NCI-H2107 treated with DMSO at 0.1 percent for 48 hours (cell line): Measurements from ENCODE around the gene AP2M1.
A peak's percentile ranks its signal among the peaks of the same experiment; 100 is the strongest.

Experiments used
- DNase-seq: peaks from one replicate; lab custom pipeline; 2025; ENCODE audit not compliant: unreplicated experiment; lab: John Stamatoyannopoulos, UW

The AP2M1 gene

DNA sequence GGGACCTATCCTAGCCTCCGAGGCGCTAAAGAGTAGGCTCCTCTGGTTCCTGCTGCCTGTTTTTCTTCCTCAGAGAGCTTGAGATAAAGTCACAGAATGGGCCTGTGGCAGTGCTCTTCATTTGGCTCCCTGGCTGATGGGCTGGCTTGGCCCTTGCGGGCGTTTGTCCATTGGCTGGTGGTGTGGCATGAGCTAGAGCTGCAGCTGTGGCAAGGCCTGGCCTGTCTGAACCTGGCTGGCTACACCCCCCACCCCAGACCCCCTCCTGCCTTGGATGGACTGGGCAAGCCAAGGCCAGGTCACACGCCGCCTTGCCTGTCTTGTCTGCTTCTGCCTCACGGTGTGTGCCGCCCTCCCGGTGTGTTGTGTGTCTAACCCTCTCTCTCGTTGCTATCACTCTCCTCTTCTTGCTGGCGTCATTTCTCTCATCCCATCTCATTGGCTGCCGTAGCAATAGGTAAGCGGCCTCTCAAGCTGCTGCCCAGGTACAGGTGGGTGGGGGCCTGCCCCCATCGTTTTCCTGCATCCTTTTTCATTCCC lies 3.2 kb downstream of the AP2M1 start:
- no peak for DNase-seq

DNA sequence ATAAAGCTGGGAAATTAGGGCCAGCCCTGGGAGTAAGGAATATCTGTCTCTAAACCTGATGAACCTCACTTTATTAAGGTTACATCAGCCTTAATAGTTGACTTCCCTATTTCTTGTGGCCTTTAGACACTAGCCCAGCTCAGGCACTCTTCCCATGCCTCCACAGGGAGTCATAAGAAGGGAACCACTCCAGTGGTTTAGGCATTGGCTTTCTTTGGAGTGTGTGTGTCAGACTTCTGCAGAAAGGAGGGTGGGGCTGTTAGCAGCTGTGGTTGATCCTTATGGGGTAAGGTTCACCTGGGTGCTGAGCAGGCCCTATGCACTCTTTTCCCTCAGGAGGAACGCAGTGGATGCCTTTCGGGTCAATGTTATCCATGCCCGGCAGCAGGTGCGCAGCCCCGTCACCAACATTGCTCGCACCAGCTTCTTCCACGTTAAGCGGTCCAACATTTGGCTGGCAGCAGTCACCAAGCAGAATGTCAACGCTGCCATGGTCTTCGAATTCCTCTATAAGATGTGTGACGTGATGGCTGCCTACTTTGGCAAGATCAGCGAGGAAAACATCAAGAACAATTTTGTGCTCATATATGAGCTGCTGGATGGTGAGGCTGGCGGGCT lies 4.0 kb downstream of the AP2M1 start:
- DNase-seq: no peak

DNA sequence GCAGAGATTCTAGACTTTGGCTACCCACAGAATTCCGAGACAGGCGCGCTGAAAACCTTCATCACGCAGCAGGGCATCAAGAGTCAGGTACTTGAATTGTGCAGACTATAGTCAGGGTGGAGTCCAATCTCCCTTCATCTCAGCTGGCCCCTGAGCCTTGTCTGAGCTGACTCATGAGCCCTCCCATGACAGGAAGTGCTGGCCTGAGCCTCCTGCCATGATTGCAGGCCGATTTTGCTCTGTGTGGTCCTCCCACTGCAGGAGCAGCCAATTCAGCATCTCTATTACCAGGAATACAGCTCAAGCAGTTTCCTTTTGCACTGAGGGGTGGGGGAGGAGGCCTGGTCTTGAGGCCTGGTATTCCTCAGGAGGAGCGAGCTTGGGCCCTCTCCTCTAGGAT lies 5.5 kb downstream of the AP2M1 start:
- DNase-seq: no peak

DNA sequence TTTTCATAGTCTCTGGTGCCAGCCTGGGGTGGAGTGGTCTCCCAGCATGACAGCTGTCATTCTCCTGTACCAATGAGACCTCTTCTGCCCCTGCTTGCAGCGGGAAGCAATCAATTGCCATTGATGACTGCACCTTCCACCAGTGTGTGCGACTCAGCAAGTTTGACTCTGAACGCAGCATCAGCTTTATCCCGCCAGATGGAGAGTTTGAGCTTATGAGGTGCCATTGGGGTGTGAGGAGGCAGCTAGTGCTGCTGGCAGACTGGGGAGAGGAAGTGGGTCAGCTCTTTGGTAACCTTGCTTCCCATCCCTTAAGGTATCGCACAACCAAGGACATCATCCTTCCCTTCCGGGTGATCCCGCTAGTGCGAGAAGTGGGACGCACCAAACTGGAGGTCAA lies 6.9 kb downstream of the AP2M1 start:
- DNase-seq: no peak

DNA sequence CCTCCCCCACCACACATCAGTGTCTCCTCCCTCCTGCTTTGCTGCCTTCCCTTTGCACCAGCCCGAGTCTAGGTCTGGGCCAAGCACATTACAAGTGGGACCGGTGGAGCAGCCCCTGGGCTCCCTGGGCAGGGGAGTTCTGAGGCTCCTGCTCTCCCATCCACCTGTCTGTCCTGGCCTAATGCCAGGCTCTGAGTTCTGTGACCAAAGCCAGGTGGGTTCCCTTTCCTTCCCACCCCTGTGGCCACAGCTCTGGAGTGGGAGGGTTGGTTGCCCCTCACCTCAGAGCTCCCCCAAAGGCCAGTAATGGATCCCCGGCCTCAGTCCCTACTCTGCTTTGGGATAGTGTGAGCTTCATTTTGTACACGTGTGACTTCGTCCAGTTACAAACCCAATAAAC lies 9.0 kb downstream of the AP2M1 start:
- DNase-seq: no peak

DNA sequence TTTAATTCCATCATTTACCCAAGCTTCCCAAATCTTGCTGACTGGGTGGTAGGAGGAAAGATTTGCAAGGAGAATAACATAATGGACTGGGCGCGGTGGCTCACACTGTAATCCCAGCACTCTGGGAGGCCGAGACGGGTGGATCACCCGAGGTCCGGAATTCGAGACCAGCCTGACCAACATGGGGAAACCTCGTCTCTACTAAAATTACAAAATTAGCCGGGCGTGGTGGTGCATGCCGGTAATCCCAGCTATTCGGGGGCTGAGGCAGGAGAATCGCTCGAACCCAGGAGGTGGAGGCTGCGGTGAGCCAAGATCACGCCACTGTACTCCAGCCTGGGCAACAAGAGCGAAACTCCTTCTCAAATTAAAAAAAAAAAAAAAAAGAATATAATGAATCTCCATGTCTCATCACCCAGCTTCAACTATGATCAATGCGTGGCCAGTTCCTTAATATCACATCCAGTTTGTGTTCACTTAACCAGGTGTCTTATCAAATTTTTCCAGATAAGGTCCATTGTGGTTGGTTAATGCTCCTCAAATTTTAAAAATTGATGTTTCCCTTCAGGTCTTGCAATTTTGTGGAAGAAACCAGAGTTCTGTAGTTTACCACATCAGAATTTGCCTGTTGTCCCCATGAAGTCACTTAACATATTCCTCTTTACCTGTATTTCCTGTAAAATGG lies 10.0 kb downstream of the AP2M1 start:
- no peak for DNase-seq

DNA sequence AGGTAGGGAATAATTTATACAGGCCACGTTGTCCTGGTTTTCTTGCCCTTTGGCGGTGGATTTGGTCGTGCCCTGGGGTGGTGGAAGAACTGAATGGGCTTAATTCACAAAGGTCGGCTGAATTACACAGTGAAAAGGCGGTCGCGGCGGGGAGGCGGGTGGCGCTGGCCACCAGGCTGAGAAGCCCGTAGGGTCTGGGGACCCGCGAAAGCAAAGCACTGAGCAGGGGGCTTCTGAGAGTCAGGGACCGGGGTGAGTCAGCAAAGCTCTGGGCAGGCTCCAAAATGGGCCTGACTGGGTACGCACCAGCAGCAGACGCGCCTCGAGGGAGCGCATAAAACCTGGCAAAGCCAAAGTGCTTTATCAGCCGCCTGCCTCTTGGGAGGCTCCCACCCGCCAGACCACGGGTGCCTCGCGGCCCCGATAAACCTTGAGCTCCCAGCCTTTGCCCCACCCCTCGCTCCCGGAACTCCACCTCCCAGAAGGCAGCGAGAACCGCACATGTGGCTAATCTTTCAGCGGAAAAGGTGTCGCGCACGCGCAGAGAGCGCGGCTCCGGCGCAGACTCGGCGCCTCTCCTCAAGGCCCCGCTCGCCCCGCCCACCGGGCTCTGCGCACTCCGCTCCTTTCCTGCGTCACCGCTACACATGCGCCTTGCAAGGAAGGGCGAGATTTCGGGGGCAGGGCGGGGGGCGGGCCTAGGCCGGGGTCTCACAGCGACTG lies 11.0 kb downstream of the AP2M1 start:
- peak; percentile 99 for DNase-seq

DNA sequence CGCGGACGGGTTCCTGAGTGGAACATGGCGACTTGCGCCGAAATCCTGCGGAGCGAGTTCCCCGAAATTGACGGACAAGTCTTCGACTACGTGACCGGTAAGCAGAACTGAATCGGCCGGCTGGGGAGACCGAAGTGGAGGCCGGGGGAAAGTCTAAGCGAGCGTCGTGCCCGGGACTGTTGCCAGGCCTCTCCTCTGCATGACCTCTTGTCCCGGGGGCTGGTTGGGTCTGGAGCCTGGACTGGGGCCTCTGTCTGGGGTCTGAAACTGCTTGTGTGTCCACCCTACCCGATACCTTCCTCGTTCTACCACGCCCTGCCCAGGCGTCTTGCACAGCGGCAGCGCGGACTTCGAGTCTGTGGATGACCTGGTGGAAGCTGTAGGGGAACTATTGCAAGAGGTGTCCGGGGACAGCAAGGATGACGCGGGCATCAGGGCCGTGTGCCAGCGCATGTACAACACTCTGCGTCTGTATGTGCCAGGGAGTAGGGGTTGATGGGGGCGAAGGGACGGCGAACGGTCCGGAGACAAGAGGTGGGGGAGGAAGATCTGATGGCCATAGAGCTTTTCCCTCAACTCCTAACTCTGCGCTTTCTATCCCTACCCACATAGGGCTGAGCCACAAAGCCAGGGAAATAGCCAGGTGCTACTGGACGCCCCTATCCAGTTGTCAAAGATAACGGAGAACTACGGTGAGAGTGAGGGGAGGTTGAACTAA lies 11.7 kb downstream of the AP2M1 start, which contains the start of gene ABCF3:
Gene ABCF3, plus strand, starts transcription at position 16 of the 718 bp plus-strand sequence. Its CDS starts 9 bp downstream, at position 25.
- DNase-seq: no peak

DNA sequence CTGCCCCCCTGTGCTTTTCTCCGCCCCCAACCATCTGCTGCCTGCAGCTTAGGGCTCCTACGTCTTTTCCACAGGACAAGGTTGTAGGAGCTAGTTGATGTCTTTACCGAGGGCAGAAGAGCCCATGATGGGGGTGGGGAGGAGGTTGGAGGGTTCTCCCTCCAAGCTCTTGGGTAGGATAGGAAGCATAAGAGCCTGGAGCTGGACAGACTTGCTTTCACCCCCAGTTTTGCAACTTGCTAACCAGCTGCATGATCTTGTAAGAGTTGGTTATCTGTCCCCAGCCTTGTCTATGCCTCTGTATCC lies 12.2 kb downstream of the AP2M1 start:
- no peak for DNase-seq

DNA sequence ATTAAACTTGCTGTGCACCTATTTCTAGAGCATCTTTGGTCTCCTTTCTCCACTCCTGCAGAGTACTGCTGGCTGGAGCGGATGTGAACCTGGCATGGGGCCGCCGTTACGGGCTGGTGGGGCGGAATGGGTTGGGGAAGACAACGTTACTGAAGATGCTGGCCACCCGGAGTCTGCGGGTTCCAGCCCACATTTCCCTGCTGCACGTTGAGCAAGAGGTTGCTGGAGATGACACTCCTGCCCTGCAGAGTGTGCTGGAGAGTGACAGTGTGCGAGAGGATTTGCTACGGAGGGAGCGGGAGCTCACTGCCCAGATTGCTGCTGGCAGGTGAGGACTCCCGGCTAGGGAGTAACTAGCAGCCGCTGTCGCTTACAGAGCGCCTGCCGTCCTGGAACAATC lies 13.4 kb downstream of the AP2M1 start:
- no peak for DNase-seq

DNA sequence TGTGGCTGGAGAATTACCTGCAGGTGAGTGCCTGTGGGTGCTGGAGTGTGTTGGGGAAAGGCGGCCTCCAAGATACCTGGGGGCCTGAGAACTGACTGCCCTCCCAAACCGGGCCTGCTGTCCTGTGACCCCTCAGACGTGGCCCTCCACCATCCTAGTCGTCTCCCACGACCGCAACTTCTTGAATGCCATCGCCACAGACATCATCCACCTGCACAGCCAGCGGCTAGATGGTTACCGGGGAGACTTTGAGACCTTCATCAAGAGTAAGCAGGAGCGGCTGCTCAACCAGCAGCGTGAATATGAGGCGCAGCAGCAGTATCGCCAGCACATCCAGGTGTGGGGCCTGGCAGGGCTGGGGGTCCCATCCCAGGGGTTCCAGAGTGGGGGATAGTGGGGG lies 14.8 kb downstream of the AP2M1 start:
- DNase-seq: no peak

DNA sequence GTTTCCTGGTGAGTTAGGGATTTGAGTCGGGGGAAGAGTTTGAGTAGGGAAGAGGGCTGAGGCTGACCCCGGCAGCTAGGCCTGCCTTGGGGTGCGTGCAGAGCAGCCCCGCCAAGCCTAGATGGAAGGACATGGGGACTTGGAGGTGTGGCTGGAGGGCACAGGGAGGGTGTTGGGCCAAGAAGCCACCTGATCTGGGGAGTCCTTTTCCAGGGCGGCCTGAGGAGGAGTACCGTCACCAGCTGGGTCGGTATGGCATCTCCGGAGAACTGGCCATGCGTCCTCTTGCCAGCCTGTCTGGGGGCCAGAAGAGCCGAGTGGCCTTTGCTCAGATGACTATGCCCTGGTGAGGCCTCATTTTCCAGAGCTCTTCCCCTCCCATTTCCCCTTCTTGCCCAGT lies 18.2 kb downstream of the AP2M1 start:
- DNase-seq: no peak

DNA sequence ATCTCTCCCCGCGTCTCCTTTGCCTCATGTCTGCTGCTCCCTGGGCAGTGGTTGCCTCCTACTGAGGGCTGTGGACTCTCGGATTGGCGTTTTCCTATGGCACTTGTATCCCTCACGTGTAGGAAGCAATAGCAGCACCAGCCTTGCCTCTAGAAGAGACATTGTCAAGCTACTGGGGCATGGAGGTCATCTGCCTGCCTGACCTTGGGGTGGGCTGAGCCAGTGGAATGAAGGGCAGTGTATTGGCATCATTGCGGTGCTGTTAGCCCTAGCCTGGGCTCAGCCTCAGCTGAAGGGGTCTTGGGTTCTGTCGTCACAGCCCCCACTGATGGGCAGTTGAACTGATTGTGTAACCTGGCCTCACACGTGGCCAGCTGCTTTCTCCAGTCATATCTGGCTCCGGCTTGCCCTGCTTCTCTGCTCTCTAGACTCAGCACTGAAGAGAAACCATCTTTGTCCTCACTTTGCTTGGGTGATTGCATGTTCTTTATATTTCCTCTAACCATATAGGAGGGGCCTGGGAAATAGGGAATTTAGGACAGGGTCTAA lies 19.4 kb downstream of the AP2M1 start:
- no peak for DNase-seq

DNA sequence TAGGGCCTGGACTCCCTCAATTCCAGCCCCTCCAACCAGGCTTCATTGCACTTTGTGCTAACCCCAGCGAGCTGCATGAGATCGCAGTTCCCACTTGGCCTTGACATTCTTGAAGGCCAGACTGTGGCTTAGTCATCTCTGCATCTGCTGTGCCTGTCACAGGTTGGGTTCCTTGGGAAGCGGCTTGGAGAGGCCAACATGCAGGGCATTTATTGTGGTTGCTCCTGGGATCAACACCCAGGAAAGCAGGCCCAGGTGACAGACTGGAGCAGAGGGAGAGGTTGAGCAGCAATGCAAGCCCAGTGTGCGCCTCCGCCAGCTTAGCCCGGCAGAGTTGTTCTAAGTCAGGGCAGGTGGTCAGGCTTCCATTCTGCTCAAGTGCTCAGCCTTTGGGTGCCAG lies 21.9 kb downstream of the AP2M1 start:
- no peak for DNase-seq

DNA sequence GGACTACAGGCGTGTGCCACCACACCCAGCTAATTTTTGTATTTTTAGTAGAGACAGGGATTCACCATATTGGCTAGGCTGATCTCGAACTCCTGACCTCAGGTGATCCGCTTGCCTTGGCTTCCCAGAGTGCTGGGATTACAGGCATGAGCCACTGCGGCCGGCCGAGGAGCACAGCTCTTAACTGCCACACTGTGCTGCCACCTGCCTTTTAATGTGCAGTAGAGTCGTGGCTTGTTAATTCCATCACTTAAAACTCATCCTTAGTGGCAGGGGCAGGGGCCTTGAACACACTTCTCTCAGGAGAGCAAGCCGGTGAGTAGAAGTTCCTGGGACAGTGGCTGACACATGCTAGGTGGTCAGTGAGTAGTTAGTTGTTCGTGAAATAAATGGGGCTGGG lies 23.9 kb downstream of the AP2M1 start:
- DNase-seq: no peak

DNA sequence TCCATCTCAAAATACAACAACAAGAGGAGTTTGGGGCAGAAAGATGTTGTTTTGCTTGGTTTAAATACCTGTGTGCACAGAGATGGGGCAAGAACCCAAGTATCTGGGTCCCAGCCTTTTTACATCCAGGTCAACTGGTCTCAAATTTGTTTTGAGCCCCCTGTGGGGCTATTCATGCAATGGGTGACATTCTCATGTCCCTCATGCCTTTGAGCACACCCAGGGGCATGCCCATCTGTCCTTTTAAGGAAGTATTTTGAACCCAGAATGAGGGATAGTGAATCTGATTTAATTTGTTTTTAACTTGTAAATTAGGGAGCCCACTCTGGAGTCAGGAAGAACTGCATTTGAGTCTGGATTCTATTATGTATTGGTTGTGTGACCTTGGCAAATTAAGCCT lies 26.2 kb downstream of the AP2M1 start:
- no peak for DNase-seq

DNA sequence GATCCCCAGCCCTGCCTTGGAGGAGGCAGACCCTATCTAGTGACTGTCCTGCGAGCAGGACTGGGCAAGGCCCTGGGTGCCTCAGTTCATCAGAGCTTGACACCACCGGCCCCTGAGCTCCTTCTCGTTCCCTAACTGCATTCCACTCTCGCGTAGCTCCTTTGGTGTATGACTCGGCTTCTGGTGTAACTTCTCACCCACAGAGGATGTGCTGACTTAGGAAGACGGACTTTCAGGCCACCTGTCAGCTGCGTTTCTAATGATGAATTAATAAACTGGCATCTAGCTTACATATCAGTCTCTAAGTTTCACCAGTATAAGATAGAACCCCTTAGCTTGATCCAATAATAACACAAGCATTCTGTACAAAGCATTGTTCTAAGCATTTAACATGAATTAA lies 28.9 kb downstream of the AP2M1 start:
- no peak for DNase-seq

DNA sequence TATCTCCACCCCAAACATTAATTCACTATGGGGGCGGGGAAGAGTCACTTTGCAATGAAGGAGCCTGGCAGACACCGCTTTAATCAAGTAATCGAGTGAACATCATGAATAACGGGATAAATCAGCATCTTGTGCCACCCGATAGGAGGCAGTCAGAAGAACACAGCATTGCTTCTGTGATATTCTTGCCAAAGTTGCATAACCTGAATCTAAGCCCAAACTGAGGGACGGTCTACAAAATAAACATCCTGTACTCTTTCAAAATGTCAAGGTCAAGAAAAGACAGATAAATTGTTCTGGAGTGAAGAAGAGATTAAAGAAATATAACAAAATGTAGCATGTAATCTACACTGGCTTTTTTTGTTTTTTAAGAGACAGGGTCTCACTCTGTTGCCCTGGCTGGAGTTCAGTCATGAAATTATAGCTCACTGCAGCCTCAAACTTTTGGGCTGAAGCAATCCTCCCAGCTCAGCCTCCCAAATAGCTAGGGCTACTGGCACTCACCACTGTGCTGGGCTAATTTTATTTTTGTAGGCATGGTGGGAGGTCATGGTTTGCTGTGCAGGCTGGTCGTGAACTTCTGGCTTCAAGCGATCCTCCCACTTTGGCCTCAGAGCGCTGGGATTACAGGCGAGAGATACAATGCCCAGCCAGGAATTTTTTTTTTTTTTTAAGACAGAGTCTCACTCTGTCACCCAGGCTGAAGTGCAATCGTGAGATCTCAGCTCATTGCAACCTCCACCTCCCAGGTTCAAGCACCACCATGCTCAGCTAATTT lies 34.7 kb downstream of the AP2M1 start:
- no peak for DNase-seq

DNA sequence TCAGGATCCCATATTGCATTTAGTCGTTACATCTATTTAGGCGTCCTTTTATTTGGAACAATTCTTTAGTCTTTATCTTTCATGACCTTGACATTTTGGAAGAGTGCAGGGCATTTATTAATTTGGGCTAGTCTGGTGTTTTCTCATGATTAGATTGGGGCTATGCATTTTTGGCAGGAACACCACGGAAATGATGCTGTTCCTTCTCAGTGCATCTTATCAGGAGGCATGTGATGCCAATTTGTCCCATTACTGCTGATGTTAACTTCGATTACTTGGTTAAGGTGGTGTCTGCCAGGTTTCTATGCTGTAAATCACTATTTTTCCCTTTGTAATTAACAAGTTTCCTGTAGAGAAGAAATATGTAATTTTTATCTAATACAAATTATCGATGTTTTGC lies 36.6 kb downstream of the AP2M1 start:
- no peak for DNase-seq

DNA sequence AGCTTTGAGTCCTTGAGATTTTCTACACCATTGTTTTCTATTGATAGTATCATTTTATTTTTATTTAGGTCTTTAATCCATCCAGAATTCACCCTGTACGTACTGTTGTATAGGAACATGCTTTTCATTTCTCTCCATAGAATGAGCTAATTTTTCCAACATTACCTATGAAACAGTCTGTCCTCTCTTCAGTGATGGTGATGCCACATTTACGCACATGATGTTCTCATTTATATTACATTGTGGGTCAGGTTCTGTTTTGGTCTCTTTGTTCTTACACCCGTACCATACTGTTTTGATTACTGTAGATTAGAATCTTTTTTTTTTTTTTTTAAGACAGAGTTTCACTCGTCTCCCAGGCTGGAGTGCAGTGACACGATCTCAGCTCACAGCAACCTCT lies 37.1 kb downstream of the AP2M1 start:
- DNase-seq: no peak

DNA sequence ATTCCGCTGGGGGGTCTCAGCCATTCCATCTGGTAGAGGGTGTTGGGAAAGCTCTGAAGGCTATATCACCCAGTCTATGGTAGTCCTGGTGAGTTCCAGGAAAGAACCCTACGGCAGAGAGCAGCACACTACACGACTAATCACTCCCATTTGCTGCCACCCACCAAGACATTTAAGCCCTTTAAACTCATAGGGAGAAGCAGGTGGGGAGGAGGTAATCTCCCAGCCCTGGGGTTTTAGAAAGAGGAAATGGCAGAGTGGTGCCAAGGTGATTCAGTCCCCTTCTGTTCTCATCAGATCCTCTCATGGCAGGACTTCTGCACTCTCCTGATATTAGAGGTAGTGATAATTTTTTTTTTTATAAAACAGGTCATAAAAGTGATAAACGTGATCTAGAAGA lies 44.2 kb downstream of the AP2M1 start:
- no peak for DNase-seq
